GM21825 (cell line): ENCODE measurements around the gene DHTKD1.
"Not testable (repeated sequence)": the region's sequence is repeated elsewhere in the genome, so short reads cannot be mapped to it uniquely, and the experiment has no call there.

Source experiments
- ATAC-seq: cut with Tn5 transposase; IDR thresholded peaks from one replicate; pipeline ENCODE4 v1.9.1; 2021; ENCODE audit warnings: mild to moderate bottlenecking, moderate library complexity; ENCODE audit not compliant: unreplicated experiment

Gene DHTKD1

DNA sequence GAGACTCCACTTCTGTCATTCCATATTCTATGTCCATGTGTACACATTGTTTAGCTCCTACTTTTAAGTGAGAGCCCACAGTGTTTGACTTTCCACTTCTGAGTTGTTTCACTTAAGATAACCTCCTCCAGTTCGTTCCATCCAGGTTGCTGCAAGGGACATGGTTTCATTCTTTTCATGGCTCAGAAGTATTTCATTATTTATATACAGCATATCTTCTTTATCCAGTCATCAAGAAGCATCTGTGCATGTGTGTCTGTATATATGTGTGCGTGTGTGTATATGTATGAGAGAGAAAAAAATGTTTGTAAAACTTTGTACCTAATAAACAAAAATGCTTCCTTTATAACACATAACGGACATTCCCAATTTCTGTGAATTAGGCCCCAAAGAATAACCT is 66.9 kb downstream of the DHTKD1 start:
- ATAC-seq = no peak

DNA sequence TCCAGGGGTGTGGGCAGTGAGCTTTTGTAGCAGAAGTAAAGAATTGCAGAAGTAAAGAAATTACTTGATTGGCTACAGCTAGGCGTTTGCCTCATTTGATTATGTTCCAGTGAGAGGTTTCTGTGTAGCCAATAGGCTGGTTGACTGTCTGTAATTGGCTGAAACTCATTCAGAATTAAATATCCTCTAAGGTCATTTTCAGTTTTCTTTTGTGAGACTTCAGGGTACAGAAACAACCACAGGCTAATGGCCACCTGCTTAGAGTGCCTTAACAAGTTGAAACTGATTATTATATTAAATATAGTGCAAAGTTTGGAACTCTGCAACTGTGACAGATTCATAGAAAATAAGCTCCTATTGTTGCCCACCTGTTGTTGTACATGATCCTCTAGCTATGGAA is 71.3 kb downstream of the DHTKD1 start:
- no peak for ATAC-seq

DNA sequence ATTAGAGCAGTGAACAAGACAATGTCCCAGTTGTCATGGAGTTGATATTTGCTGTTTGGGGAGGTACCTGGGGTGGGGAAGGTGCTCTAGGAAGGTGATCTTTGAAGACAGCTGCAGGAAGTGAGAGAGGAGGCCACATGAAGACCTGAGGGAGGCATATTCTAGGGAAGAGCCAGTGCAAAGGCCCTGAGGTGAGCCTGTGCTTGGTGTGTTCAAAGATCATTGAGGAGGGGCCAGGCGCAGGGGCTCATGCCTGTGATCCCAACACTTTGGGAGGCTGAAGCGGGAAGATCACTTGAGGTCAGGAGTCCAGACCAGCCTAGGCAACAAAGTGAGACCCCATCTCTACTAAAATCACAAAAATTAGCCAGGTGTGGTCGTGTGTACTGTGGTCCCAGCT is 75.8 kb downstream of the DHTKD1 start:
- ATAC-seq = no peak

DNA sequence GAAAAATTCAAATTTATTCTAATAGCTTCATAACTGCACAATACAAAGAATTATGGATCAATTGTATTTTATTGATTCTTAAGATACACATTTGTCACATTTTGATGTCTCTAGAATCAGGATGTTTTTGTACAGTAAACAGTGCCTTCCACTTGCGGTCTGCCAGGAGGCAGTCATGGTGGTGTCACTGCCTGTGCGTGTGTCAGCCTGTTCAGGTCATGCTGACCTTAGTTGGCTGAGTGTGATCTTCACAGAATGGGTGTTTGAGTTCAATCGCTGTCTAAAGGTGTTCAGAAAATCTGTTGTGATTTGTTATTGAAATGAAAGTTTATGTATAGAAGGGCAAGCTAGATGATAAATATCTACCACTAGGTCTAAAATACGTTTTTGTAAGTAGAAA is 81.4 kb downstream of the DHTKD1 start:
- ATAC-seq = no peak

DNA sequence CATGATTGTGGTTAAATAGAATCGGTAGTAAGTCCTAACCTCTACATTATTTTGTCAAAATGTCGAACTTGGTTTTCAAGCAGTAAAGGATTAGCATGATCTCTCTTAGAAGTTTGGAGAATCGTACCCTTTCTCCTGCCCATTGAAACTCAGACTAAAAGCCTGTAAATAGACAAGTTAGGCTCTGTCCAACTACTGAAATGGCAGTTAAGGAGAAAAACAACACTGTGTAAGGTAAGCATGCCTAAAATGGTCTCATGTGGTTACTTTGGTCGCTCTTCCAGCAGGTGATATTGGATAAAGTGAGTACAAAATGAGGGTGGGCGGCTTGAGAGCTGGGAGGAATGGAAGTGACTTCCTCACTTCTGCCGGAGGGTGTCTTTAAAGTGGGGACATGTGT is 85.8 kb downstream of the DHTKD1 start:
- no peak for ATAC-seq

DNA sequence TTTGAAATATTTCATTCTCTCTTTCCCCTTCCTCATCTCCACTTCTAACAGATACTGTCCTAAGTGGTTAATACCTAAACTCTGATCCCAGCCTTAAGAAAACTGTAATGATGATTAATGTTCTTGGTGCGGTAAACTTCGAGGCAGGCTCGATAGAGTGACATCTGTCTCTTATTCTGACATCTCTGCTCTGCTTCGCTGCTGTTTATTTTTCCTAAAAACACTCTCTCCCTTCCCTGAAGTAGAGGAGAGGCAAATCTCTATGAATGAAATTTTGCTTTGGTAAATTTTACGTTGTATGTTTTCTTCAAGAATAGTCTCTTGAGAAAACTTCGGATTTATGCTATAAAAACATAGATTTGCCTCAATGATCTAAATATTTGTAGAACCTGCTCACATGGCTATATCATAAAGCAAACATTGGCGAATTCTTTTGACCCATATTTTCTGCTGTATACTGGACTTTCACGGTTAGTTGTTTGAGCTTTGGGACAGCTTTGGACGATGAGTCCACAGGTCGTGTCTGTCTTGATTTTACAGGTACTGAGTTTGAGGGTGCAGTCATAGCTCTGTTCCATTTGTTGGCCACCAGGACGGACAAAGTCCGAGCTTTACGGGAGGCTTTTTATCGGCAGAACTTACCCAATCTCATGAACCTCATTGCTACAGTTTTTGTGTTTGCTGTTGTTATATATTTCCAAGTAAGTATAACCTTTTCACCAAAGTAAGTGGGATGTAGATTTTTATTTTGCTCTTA is 87.8 kb downstream of the DHTKD1 start:
- ATAC-seq = no peak

DNA sequence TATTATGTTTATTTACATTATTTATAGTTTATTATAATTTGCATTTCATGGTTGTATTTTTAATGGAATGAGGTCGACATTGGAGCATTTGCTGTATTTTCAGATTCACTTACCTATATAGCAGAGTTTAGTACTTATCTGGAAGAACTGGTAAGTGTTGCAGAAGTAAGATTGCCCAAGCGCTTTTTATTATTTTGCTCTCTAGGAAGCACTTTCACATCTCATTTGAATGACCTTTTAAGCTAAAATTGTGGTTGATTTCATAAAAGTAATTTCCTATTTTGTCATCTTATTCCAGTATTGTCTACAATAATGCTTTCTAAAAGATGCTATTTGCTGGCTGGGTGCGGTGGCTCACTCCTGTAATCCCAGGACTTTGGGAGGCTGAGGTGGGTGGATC is 89.4 kb downstream of the DHTKD1 start:
- no peak for ATAC-seq

DNA sequence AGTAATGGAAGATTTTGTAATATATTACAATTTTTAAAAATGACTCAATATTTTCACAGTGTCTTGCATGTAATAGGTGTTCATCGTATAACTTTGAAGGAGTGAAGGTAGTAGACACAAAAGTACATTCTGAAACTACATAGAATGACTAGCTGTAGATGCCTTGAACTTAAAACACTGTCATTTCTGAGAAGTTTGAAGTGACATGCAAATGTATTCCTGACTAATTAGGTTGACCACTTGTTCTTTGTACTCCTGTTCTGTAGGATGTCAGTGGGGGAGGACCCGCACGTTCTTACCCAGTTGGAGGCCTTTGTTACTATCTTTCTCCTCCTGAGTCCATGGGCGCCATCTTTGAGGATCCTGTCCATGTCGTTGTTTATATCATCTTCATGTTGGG is 91.9 kb downstream of the DHTKD1 start:
- ATAC-seq = no peak

DNA sequence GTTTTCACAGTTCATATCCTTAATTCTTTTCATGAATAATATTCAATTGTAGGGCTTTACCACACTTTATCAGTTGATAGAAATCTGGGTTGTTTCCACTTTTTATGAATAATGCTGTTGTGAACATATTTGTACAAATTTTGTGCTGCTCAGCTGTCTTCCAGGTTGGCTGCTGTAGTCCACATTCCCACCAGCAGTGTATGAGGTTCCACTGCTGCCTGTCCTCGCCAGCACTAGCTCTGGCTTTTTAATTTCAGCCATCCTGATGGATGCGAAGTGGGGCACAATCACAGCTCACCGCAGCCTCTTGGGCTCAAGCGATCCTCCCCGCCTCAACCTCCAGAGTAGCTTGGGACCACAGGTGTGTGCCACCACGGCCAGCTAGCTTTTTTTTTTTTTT is 94.2 kb downstream of the DHTKD1 start:
- ATAC-seq = no peak

DNA sequence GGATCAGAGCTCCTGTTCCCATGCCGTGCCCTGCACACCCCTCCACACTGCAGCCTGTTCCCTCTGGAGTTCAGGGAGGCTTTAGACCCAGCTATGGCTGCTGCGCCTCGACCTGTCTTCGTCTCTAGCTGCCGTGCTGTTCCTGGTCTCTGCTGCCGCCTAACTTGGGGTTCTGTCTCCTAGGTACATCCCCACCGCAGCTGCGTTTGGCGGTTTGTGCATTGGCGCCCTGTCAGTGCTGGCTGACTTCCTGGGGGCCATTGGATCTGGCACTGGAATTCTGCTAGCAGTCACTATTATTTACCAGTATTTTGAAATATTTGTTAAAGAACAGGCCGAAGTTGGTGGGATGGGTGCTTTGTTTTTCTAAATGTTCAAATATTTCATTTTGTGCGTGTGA is 95.3 kb downstream of the DHTKD1 start:
- no peak for ATAC-seq

DNA sequence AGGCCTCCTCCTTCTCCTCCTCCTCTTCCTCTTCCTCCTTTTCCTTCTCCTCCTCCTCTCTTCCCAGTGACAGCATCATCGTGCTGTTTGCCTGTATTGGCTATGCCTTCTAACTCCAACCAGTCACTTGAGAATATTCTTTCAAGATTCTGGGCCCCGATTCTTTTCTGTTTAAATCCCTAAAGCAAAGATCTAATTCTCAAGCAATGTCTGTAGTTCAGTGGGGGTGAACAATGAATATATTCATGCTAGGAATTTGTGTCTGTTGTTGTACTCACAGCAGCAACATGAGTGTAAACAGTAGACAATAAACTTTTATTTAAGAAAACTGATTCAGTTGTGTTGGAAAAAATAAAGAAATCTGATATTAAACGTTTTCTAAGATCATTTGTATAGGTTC is 96.3 kb downstream of the DHTKD1 start:
- ATAC-seq = no peak

DNA sequence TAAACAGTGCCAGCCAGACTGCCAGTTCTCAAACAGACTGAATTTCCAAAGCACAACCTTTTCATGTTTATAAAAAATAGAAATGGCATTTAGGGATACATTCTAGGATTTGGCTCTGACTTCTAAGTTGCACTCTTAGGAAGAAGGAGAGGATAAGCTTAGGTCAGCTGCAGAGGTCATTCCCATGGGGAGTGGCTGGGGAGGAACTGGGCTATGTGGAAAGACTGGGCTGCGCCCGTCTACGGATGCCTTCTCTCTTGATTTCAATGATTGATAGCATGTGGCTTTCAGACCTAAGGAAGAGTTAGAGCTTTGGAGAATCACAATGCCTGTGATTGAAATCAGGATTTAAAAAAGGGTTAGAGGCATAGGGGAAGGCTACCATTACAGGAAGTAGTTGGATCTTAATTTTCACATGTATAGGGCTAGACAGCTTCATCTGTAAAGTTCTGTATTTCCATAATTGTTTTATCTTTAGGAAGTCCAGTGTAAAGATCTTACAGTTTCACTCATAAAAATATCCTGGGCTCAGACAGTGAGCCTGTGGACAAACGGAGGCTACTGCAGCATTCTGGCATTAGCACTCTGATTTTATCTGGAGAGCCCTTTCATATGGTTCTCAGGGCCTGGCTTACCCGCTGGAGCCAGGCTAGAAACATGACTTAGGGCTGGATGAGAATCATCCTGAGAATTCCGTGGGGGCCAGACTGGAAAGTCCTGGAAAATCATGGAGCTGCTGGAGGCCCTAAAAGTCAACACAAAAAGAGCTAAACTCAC is 97.4 kb downstream of the DHTKD1 start:
- no peak for ATAC-seq

DNA sequence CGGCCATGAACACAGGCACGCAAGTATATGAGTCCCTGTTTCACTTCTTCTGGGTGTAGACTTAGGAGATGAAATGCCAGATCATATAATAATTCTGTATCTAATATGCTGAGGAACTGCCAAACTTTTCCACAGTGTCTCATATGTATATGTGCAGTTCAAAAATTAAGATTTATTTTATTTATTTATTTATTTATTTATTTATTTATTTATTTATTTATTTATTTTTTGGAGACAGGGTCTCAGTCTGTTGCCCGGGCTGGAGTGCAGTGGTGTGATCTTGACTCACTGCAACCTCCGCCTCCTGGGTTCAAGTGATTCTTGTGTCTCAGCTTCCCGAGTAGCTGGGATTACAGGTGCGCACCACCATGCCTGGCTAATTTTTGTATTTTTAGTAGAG is 102.8 kb downstream of the DHTKD1 start:
- not testable (repeated sequence) for ATAC-seq
